PC-9 (cell line): ENCODE data around the gene ASB1.

Experiments used
- CTCF ChIP-seq: fragments of 200-600 bp; sonication (generic); conservative IDR thresholded peaks from 2 replicates; pipeline ENCODE4 v1.6.1; 2017; ENCODE audit warnings: mixed run types, antibody characterized with exemption, mild to moderate bottlenecking, moderate library complexity
- EZH2 ChIP-seq: fragments of 200-600 bp; sonication (generic); IDR thresholded peaks from 2 replicates; pipeline ENCODE4 v1.8.0; 2017; ENCODE audit warnings: antibody characterized with exemption, low read depth

GRCh38 chr2:238495422-238495821, 68.7 kb downstream of the ASB1 start:
- TF ChIP-seq EZH2 (no peak), CTCF (no peak)
